ENCODE measurements around the gene IFNA7. TPM values are rescaled to one million over a fixed set of nuclear protein-coding genes. Genes with fewer than 3 reads are reported as not detected.

The IFNA7 gene
- total RNA-seq, 1 experiment from 2014 or later = not detected

DNA sequence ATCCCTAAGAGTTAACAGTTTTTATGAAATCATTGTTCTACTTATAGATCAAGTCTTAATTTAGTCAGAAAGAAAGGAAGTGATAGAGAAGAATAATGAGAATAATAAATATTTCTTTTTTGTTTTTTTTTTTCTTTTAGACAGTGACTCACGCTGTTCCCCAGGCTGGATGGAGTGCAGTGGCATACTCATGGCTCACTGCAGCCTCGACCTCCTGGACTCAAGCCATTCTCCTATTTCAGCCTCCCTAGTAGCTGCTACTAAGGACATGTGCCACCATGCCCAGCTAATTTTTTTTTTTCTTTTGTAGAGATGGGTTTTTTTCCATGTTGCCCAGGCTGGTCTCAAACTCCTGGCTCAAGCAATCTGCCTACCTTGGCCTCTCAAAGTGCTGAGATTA is 46.5 kb downstream of the IFNA7 start:
- Mint-ChIP-seq H3K4me1 (peaks cover 3% of the 10 kb centered on the region), H3K36me3 (no peaks in the 10 kb centered on the region), H3K27ac (no peak overlapping the region), H3K9me3 (no peaks in the 10 kb centered on the region), H3K27me3 (ENCODE audit: low read depth) (no peaks in the 10 kb centered on the region), H3K4me3 (no peak overlapping the region)
- ATAC-seq (no peak), DNase-seq (ENCODE audit: low spot score) (no peak)
- ChIA-PET POLR2A (no interaction called here), CTCF (no interaction called here)
- TF ChIP-seq SMAD3 (CRISPR knock-in tag; IDR thresholded peaks at IDR 0.05; ENCODE audit: borderline replicate concordance) = no peak
- no peak for TF ChIP-seq FOXK1 (CRISPR knock-in tag; IDR thresholded peaks at IDR 0.05)
- TF ChIP-seq ZNF219 (CRISPR knock-in tag; IDR thresholded peaks at IDR 0.05; ENCODE audit: borderline replicate concordance) = no peak
- TF ChIP-seq MXD4 (CRISPR knock-in tag; IDR thresholded peaks at IDR 0.05; ENCODE audit: borderline replicate concordance) = no peak

GRCh38 chr9:21154018-21154608 is 47.9 kb downstream of the IFNA7 start:
- no peaks in the 10 kb centered on the region for H3K36me3 Mint-ChIP-seq
- ChIA-PET CTCF (interaction anchor here (0.8 to 1.9 kb wide), 9 partner anchors 12 to 164 kb away, joined by 3 to 9 read pairs (median 4); partner anchors contain the start of gene IFNW1), POLR2A (no interaction called here)
- H3K9me3 Mint-ChIP-seq = peaks cover 7% of the 10 kb centered on the region
- peaks cover 3% of the 10 kb centered on the region for H3K4me1 Mint-ChIP-seq
- no peak overlapping the region for H3K27ac Mint-ChIP-seq
- ATAC-seq (peak; percentile 98), DNase-seq (ENCODE audit: low spot score) (no peak)
- no peak overlapping the region for H3K4me3 Mint-ChIP-seq
- no peaks in the 10 kb centered on the region; the same call in 1 of the 2 replicates for H3K27me3 Mint-ChIP-seq (ENCODE audit: low read depth)
- TF ChIP-seq ZNF232 (CRISPR knock-in tag; IDR thresholded peaks at IDR 0.05) = no peak
- TF ChIP-seq IRF1 (CRISPR knock-in tag; IDR thresholded peaks at IDR 0.05) = no peak
- no peak for TF ChIP-seq ZNF317 (CRISPR knock-in tag; IDR thresholded peaks at IDR 0.05; ENCODE audit: borderline replicate concordance, low read depth)
- TF ChIP-seq ZBTB21 (CRISPR knock-in tag; IDR thresholded peaks at IDR 0.05; ENCODE audit: borderline replicate concordance) = no peak
- TF ChIP-seq, protein P1, sequence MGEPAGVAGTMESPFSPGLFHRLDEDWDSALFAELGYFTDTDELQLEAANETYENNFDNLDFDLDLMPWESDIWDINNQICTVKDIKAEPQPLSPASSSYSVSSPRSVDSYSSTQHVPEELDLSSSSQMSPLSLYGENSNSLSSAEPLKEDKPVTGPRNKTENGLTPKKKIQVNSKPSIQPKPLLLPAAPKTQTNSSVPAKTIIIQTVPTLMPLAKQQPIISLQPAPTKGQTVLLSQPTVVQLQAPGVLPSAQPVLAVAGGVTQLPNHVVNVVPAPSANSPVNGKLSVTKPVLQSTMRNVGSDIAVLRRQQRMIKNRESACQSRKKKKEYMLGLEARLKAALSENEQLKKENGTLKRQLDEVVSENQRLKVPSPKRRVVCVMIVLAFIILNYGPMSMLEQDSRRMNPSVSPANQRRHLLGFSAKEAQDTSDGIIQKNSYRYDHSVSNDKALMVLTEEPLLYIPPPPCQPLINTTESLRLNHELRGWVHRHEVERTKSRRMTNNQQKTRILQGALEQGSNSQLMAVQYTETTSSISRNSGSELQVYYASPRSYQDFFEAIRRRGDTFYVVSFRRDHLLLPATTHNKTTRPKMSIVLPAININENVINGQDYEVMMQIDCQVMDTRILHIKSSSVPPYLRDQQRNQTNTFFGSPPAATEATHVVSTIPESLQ (CRISPR knock-in tag; IDR thresholded peaks at IDR 0.05) = no peak
- TF ChIP-seq ZNF512 (CRISPR knock-in tag; IDR thresholded peaks at IDR 0.05; ENCODE audit: borderline replicate concordance) = no peak

DNA sequence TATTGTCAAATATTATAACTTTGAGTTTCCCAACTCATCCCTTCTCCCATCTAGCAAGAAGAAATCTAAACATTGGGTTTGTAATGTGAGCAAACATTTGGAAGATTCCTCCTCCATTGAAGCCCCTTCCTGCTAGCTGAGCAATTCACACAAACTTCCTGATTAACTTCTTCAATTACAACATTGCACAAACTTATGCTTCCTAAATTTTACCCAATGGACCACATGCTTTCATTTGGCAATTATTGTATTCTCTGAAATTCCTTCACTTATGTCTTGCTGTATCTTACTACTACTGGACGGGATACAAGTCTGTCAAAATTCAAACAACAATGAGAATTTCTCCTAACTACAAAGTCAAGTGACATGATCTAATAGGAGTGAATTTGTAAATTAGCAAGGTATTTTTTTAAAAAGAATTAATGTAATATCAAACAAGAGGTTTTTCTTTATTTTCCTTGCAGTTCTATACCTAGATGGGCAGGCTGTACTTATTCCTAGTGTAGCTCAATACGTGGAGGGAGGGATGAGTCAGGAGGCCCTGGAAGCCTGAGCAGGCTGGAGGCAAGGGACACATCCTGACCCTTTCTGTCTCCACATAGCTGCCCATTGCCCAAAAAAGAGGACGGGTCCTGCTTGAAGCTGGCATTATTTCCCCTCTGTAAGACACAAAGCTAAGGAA is 48.5 kb downstream of the IFNA7 start:
- Mint-ChIP-seq H3K4me1 (peaks cover 3% of the 10 kb centered on the region), H3K4me3 (no peak overlapping the region), H3K9me3 (peaks cover 14% of the 10 kb centered on the region), H3K36me3 (no peaks in the 10 kb centered on the region), H3K27me3 (ENCODE audit: low read depth) (no peaks in the 10 kb centered on the region; the same call in 1 of the 2 replicates), H3K27ac (no peak overlapping the region)
- ATAC-seq (peak; percentile 93), DNase-seq (ENCODE audit: low spot score) (no peak)
- CTCF ChIA-PET = interaction anchor here (0.6 to 1.9 kb wide), 10 partner anchors 12 to 242 kb away, joined by 3 to 9 read pairs (median 4); partner anchors contain the start of gene IFNW1
- POLR2A ChIA-PET = no interaction called here
- TF ChIP-seq JAZF1 (CRISPR knock-in tag; IDR thresholded peaks at IDR 0.05) = no peak
- TF ChIP-seq CREB1 (CRISPR knock-in tag; IDR thresholded peaks at IDR 0.05) = no peak
- TF ChIP-seq, protein P2, sequence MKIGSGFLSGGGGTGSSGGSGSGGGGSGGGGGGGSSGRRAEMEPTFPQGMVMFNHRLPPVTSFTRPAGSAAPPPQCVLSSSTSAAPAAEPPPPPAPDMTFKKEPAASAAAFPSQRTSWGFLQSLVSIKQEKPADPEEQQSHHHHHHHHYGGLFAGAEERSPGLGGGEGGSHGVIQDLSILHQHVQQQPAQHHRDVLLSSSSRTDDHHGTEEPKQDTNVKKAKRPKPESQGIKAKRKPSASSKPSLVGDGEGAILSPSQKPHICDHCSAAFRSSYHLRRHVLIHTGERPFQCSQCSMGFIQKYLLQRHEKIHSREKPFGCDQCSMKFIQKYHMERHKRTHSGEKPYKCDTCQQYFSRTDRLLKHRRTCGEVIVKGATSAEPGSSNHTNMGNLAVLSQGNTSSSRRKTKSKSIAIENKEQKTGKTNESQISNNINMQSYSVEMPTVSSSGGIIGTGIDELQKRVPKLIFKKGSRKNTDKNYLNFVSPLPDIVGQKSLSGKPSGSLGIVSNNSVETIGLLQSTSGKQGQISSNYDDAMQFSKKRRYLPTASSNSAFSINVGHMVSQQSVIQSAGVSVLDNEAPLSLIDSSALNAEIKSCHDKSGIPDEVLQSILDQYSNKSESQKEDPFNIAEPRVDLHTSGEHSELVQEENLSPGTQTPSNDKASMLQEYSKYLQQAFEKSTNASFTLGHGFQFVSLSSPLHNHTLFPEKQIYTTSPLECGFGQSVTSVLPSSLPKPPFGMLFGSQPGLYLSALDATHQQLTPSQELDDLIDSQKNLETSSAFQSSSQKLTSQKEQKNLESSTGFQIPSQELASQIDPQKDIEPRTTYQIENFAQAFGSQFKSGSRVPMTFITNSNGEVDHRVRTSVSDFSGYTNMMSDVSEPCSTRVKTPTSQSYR (CRISPR knock-in tag; IDR thresholded peaks at IDR 0.05) = no peak
- TF ChIP-seq SMAD3 (CRISPR knock-in tag; IDR thresholded peaks at IDR 0.05; ENCODE audit: borderline replicate concordance) = no peak
- no peak for TF ChIP-seq ATF2 (CRISPR knock-in tag; IDR thresholded peaks at IDR 0.05; ENCODE audit: borderline replicate concordance, low read depth)
- TF ChIP-seq USF2 (CRISPR knock-in tag; IDR thresholded peaks at IDR 0.05) = no peak
- no peak for TF ChIP-seq ZMAT4 (CRISPR knock-in tag; IDR thresholded peaks at IDR 0.05)
- TF ChIP-seq, protein P3, sequence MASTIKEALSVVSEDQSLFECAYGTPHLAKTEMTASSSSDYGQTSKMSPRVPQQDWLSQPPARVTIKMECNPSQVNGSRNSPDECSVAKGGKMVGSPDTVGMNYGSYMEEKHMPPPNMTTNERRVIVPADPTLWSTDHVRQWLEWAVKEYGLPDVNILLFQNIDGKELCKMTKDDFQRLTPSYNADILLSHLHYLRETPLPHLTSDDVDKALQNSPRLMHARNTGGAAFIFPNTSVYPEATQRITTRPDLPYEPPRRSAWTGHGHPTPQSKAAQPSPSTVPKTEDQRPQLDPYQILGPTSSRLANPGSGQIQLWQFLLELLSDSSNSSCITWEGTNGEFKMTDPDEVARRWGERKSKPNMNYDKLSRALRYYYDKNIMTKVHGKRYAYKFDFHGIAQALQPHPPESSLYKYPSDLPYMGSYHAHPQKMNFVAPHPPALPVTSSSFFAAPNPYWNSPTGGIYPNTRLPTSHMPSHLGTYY (CRISPR knock-in tag; IDR thresholded peaks at IDR 0.05) = no peak
- no peak for TF ChIP-seq GTF2I (CRISPR knock-in tag; conservative IDR thresholded peaks at IDR 0.05)
- TF ChIP-seq CBFB (CRISPR knock-in tag; IDR thresholded peaks at IDR 0.05; ENCODE audit: low read depth) = no peak
